Measurements from ENCODE around the gene CLIP2.

Gene CLIP2

GRCh38 chr7:74294191-74294998 lies 5.2 kb downstream of the CLIP2 start:
- H3K9me3 ChIP-seq (ENCODE audit: control insufficient read depth, low read length), result no peaks in the 10 kb centered on the region
- no peak for DNase-seq
- H3K27ac ChIP-seq (ENCODE audit: insufficient read depth, low read length, poor library complexity, severe bottlenecking), result no peak overlapping the region
- no peaks in the 10 kb centered on the region for H3K27me3 ChIP-seq (replicated peaks; ENCODE audit: control insufficient read depth, insufficient read depth, low read length, poor library complexity, severe bottlenecking)
- H3K36me3 ChIP-seq (ENCODE audit: control insufficient read depth, insufficient read depth, low read length), result no peaks in the 10 kb centered on the region
- H3K4me3 ChIP-seq (ENCODE audit: insufficient read depth, low read depth, low read length, poor library complexity, severe bottlenecking), result no peak overlapping the region
- H3K4me1 ChIP-seq (ENCODE audit: control insufficient read depth, insufficient read depth, low read length, poor library complexity, severe bottlenecking), result peaks cover 12% of the 10 kb centered on the region

GRCh38 chr7:74297516-74298233 lies 8.5 kb downstream of the CLIP2 start:
- H3K4me1 ChIP-seq (ENCODE audit: control insufficient read depth, insufficient read depth, low read length, poor library complexity, severe bottlenecking), result no peaks in the 10 kb centered on the region
- no peaks in the 10 kb centered on the region for H3K9me3 ChIP-seq (ENCODE audit: control insufficient read depth, low read length)
- DNase-seq, result no peak
- no peak overlapping the region for H3K27ac ChIP-seq (ENCODE audit: insufficient read depth, low read length, poor library complexity, severe bottlenecking)
- no peaks in the 10 kb centered on the region for H3K27me3 ChIP-seq (replicated peaks; ENCODE audit: control insufficient read depth, insufficient read depth, low read length, poor library complexity, severe bottlenecking)
- no peak overlapping the region for H3K4me3 ChIP-seq (ENCODE audit: insufficient read depth, low read depth, low read length, poor library complexity, severe bottlenecking)
- no peaks in the 10 kb centered on the region for H3K36me3 ChIP-seq (ENCODE audit: control insufficient read depth, insufficient read depth, low read length)

GRCh38 chr7:74299401-74299800 lies 10.2 kb downstream of the CLIP2 start:
- H3K9me3 ChIP-seq (ENCODE audit: control insufficient read depth, low read length), result no peaks in the 10 kb centered on the region
- no peaks in the 10 kb centered on the region for H3K27me3 ChIP-seq (replicated peaks; ENCODE audit: control insufficient read depth, insufficient read depth, low read length, poor library complexity, severe bottlenecking)
- no peak overlapping the region for H3K4me3 ChIP-seq (ENCODE audit: insufficient read depth, low read depth, low read length, poor library complexity, severe bottlenecking)
- DNase-seq, result no peak
- H3K4me1 ChIP-seq (ENCODE audit: control insufficient read depth, insufficient read depth, low read length, poor library complexity, severe bottlenecking), result no peaks in the 10 kb centered on the region
- H3K36me3 ChIP-seq (ENCODE audit: control insufficient read depth, insufficient read depth, low read length), result no peaks in the 10 kb centered on the region
- H3K27ac ChIP-seq (ENCODE audit: insufficient read depth, low read length, poor library complexity, severe bottlenecking), result no peak overlapping the region

- Histone ChIP-seq H3K27me3 (replicated peaks; ENCODE audit: control insufficient read depth, insufficient read depth, low read length, poor library complexity, severe bottlenecking) (no peaks in the 10 kb centered on the region), H3K4me3 (ENCODE audit: insufficient read depth, low read depth, low read length, poor library complexity, severe bottlenecking) (no peak overlapping the region), H3K36me3 (ENCODE audit: control insufficient read depth, insufficient read depth, low read length) (no peaks in the 10 kb centered on the region), H3K9me3 (ENCODE audit: control insufficient read depth, low read length) (no peaks in the 10 kb centered on the region), H3K27ac (ENCODE audit: insufficient read depth, low read length, poor library complexity, severe bottlenecking) (no peak overlapping the region), H3K4me1 (ENCODE audit: control insufficient read depth, insufficient read depth, low read length, poor library complexity, severe bottlenecking) (peaks cover 2% of the 10 kb centered on the region)
- DNase-seq, result no peak
These were observed 11.7 kb downstream of the CLIP2 start for GRCh38 chr7:74300926-74301325.

- no peaks in the 10 kb centered on the region for H3K9me3 ChIP-seq (ENCODE audit: control insufficient read depth, low read length)
- peaks cover 6% of the 10 kb centered on the region for H3K27me3 ChIP-seq (replicated peaks; ENCODE audit: control insufficient read depth, insufficient read depth, low read length, poor library complexity, severe bottlenecking)
- no peak overlapping the region for H3K27ac ChIP-seq (ENCODE audit: insufficient read depth, low read length, poor library complexity, severe bottlenecking)
- H3K36me3 ChIP-seq (ENCODE audit: control insufficient read depth, insufficient read depth, low read length), result no peaks in the 10 kb centered on the region
- no peak for DNase-seq
- no peak overlapping the region for H3K4me3 ChIP-seq (ENCODE audit: insufficient read depth, low read depth, low read length, poor library complexity, severe bottlenecking)
- peaks cover 3% of the 10 kb centered on the region for H3K4me1 ChIP-seq (ENCODE audit: control insufficient read depth, insufficient read depth, low read length, poor library complexity, severe bottlenecking)
These were observed 13.6 kb downstream of the CLIP2 start for GRCh38 chr7:74302745-74303221.

- no peak for DNase-seq
- peaks cover 6% of the 10 kb centered on the region for H3K27me3 ChIP-seq (replicated peaks; ENCODE audit: control insufficient read depth, insufficient read depth, low read length, poor library complexity, severe bottlenecking)
- no peaks in the 10 kb centered on the region for H3K9me3 ChIP-seq (ENCODE audit: control insufficient read depth, low read length)
- no peaks in the 10 kb centered on the region for H3K36me3 ChIP-seq (ENCODE audit: control insufficient read depth, insufficient read depth, low read length)
- H3K27ac ChIP-seq (ENCODE audit: insufficient read depth, low read length, poor library complexity, severe bottlenecking), result no peak overlapping the region
- H3K4me1 ChIP-seq (ENCODE audit: control insufficient read depth, insufficient read depth, low read length, poor library complexity, severe bottlenecking), result peaks cover 3% of the 10 kb centered on the region
- no peak overlapping the region for H3K4me3 ChIP-seq (ENCODE audit: insufficient read depth, low read depth, low read length, poor library complexity, severe bottlenecking)
These were observed 15.3 kb downstream of the CLIP2 start for GRCh38 chr7:74304550-74304949.

GRCh38 chr7:74306004-74306729 lies 17.0 kb downstream of the CLIP2 start:
- no peak overlapping the region for H3K4me3 ChIP-seq (ENCODE audit: insufficient read depth, low read depth, low read length, poor library complexity, severe bottlenecking)

GRCh38 chr7:74306730-74307469 lies 17.7 kb downstream of the CLIP2 start:
- H3K36me3 ChIP-seq (ENCODE audit: control insufficient read depth, insufficient read depth, low read length), result no peaks in the 10 kb centered on the region
- DNase-seq, result no peak
- peaks cover 6% of the 10 kb centered on the region for H3K27me3 ChIP-seq (replicated peaks; ENCODE audit: control insufficient read depth, insufficient read depth, low read length, poor library complexity, severe bottlenecking)
- H3K4me1 ChIP-seq (ENCODE audit: control insufficient read depth, insufficient read depth, low read length, poor library complexity, severe bottlenecking), result peaks cover 3% of the 10 kb centered on the region
- no peak overlapping the region for H3K4me3 ChIP-seq (ENCODE audit: insufficient read depth, low read depth, low read length, poor library complexity, severe bottlenecking)
- H3K27ac ChIP-seq (ENCODE audit: insufficient read depth, low read length, poor library complexity, severe bottlenecking), result no peak overlapping the region
- H3K9me3 ChIP-seq (ENCODE audit: control insufficient read depth, low read length), result no peaks in the 10 kb centered on the region

More at GRCh38 chr7:74306004-74306729, 17.0 kb downstream of the CLIP2 start:
- no peak overlapping the region for H3K27ac ChIP-seq (ENCODE audit: insufficient read depth, low read length, poor library complexity, severe bottlenecking)
- no peaks in the 10 kb centered on the region for H3K36me3 ChIP-seq (ENCODE audit: control insufficient read depth, insufficient read depth, low read length)
- DNase-seq, result no peak
- no peaks in the 10 kb centered on the region for H3K9me3 ChIP-seq (ENCODE audit: control insufficient read depth, low read length)
- peaks cover 6% of the 10 kb centered on the region for H3K27me3 ChIP-seq (replicated peaks; ENCODE audit: control insufficient read depth, insufficient read depth, low read length, poor library complexity, severe bottlenecking)
- peaks cover 3% of the 10 kb centered on the region for H3K4me1 ChIP-seq (ENCODE audit: control insufficient read depth, insufficient read depth, low read length, poor library complexity, severe bottlenecking)

- H3K4me1 ChIP-seq (ENCODE audit: control insufficient read depth, insufficient read depth, low read length, poor library complexity, severe bottlenecking), result peaks cover 3% of the 10 kb centered on the region
- peaks cover 6% of the 10 kb centered on the region for H3K27me3 ChIP-seq (replicated peaks; ENCODE audit: control insufficient read depth, insufficient read depth, low read length, poor library complexity, severe bottlenecking)
- no peaks in the 10 kb centered on the region for H3K9me3 ChIP-seq (ENCODE audit: control insufficient read depth, low read length)
- H3K27ac ChIP-seq (ENCODE audit: insufficient read depth, low read length, poor library complexity, severe bottlenecking), result no peak overlapping the region
- no peaks in the 10 kb centered on the region for H3K36me3 ChIP-seq (ENCODE audit: control insufficient read depth, insufficient read depth, low read length)
- DNase-seq, result no peak
- no peak overlapping the region for H3K4me3 ChIP-seq (ENCODE audit: insufficient read depth, low read depth, low read length, poor library complexity, severe bottlenecking)
These were observed 18.7 kb downstream of the CLIP2 start for GRCh38 chr7:74307738-74308505.

Data from effector memory CD4-positive, alpha-beta T cell (primary cell).